Karpas-422 (cell line): Measurements from ENCODE around the gene MYBPH. TPM values are rescaled to one million over a fixed set of nuclear protein-coding genes. Genes with fewer than 3 reads are reported as not detected.

Experiments
- DNase-seq: peaks from one replicate; pipeline ENCODE4 v3.0.0-alpha.2; 2015
- H2AFZ ChIP-seq: fragments of 200-600 bp; sonication (generic); 2 replicates; pipeline ENCODE4 v1.6.1; 2014; ENCODE audit warnings: antibody characterized with exemption, low read length, mixed read lengths
- H3K27ac ChIP-seq: fragments of 200-600 bp; sonication (generic); 2 replicates; pipeline ENCODE4 v1.5.1; 2014; ENCODE audit warnings: mild to moderate bottlenecking, low read length, moderate library complexity
- H3K27me3 ChIP-seq: fragments of 200-600 bp; sonication (generic); 2 replicates; pipeline ENCODE4 v1.6.1; 2014; ENCODE audit warnings: low read length, mixed read lengths
- H3K36me3 ChIP-seq: fragments of 200-600 bp; sonication (generic); 2 replicates; pipeline ENCODE4 v1.6.1; 2014; ENCODE audit warnings: low read length, mixed read lengths; ENCODE audit not compliant: insufficient read depth
- H3K4me1 ChIP-seq: fragments of 200-600 bp; sonication (generic); 2 replicates; pipeline ENCODE4 v1.6.1; 2014; ENCODE audit warnings: mild to moderate bottlenecking, low read length, mixed read lengths
- H3K4me2 ChIP-seq: fragments of 200-600 bp; sonication (generic); 2 replicates; pipeline ENCODE4 v1.6.1; 2014; ENCODE audit warnings: low read length, low read depth, mild to moderate bottlenecking; ENCODE audit not compliant: poor library complexity, severe bottlenecking
- H3K4me3 ChIP-seq: fragments of 200-600 bp; sonication (generic); 2 replicates; pipeline ENCODE4 v1.5.1; 2014; ENCODE audit warnings: mild to moderate bottlenecking, antibody characterized with exemption, low read length, mixed read lengths
- H3K79me2 ChIP-seq: fragments of 200-600 bp; sonication (generic); 2 replicates; pipeline ENCODE4 v1.6.1; 2014; ENCODE audit warnings: mild to moderate bottlenecking, low read length, mixed read lengths
- H3K9ac ChIP-seq: fragments of 200-600 bp; sonication (generic); 2 replicates; pipeline ENCODE4 v1.6.0; 2014; ENCODE audit warnings: low read length
- H3K9me2 ChIP-seq: fragments of 200-600 bp; sonication (generic), shearing (Covaris generic); replicated peaks from 2 replicates; pipeline ENCODE4 v1.6.0; 2014; ENCODE audit warnings: mild to moderate bottlenecking, low read length, moderate library complexity; ENCODE audit not compliant: insufficient read depth
- H3K9me3 ChIP-seq: fragments of 300-700, 200-600 bp; sonication (generic); 2 replicates; pipeline ENCODE4 v1.6.1; 2014; ENCODE audit warnings: low read length, mixed read lengths
- H4K20me1 ChIP-seq: fragments of 200-600 bp; sonication (generic); 2 replicates; pipeline ENCODE4 v1.6.1; 2014; ENCODE audit warnings: mild to moderate bottlenecking, antibody characterized with exemption, low read length, low read depth; ENCODE audit not compliant: insufficient read depth
- total RNA-seq: library from RNA; depleted of rRNA; stranded (reverse); fragments of >200 nt; shearing (Covaris generic); gene quantifications from 2 replicates; pipeline ENCODE4 v1.2.3, GENCODE V29; 2014; ENCODE audit warnings: low replicate concordance; rRNA removed

MYBPH gene
- total RNA-seq, 1 experiment from 2014 or later, result 52.4 TPM

GRCh38 chr1:203120325-203121153 lies 55.1 kb downstream of the MYBPH start:
- Histone ChIP-seq H3K9ac (no peak overlapping the region), H3K4me2 (no peak overlapping the region), H3K27ac (no peak overlapping the region), H3K9me3 (no peaks in the 10 kb centered on the region), H3K36me3 (no peaks in the 10 kb centered on the region), H3K27me3 (no peaks in the 10 kb centered on the region), H2AFZ (no peak overlapping the region), H3K79me2 (no peaks in the 10 kb centered on the region), H3K4me1 (peaks cover 9% of the 10 kb centered on the region), H3K4me3 (no peak overlapping the region), H4K20me1 (no peaks in the 10 kb centered on the region), H3K9me2 (no peaks in the 10 kb centered on the region)
- DNase-seq, result no peak

Other genes with a start within 250 kb of the MYBPH start
- 52.4 and 55.8 TPM in 2 replicates for gene KLHL12, start 248.6 kb downstream of the MYBPH start, total RNA-seq
- gene ADIPOR1, start 217.5 kb downstream of the MYBPH start, total RNA-seq, result 88.2 and 123 TPM in 2 replicates
- 27.1 and 28.2 TPM in 2 replicates for gene CYB5R1, start 208.6 kb downstream of the MYBPH start, total RNA-seq
- gene TMEM183A, start 168.5 kb downstream of the MYBPH start, total RNA-seq, result 65.3 and 81.0 TPM in 2 replicates
- gene PPFIA4, start 149.3 kb downstream of the MYBPH start, total RNA-seq, result 0.04 TPM in 1 of 2 replicates, not detected in the other
- gene MYOG, start 89.8 kb downstream of the MYBPH start, total RNA-seq, result not detected in 2 replicates
- not detected in 2 replicates for gene ADORA1, start 48.1 kb downstream of the MYBPH start, total RNA-seq
- 5.4 and 10.1 TPM in 2 replicates for gene CHI3L1, start 10.9 kb upstream of the MYBPH start, total RNA-seq
- gene CHIT1, start 53.8 kb upstream of the MYBPH start, total RNA-seq, result 0.89 and 15.2 TPM in 2 replicates
- gene BTG2, start 129.7 kb upstream of the MYBPH start, total RNA-seq, result 245 and 258 TPM in 2 replicates
- gene FMOD, start 175.3 kb upstream of the MYBPH start, total RNA-seq, result 2.2 and 3.6 TPM in 2 replicates